H1 (cell line): ENCODE measurements around the gene GABRQ.

ENCODE experiments used
- BRCA1 ChIP-seq: IDR thresholded peaks from 2 replicates; pipeline ENCODE4 v1.6.1; 2012; ENCODE audit warnings: low read depth, low read length, improper control_type of control experiment
- CEBPB ChIP-seq: IDR thresholded peaks from 2 replicates; pipeline ENCODE4 v1.6.1; 2012; ENCODE audit warnings: low read depth, low read length
- CTCF ChIP-seq, 3 experiments: IDR thresholded peaks; 1 replicate in 2 of 3; 2 replicates in 1 of 3; pipeline versions ENCODE4 v1.5.1 to v1.6.1; 2011; ENCODE audit warnings: low read length in 3 of 3, mild to moderate bottlenecking in 3 of 3, inconsistent platforms in 2 of 3, low read depth in 1 of 3, moderate library complexity in 1 of 3; ENCODE audit not compliant: insufficient read depth in 1 of 3; ENCODE audit errors: control extremely low read depth in 1 of 3
- EGR1 ChIP-seq: IDR thresholded peaks from 2 replicates; pipeline ENCODE4 v1.6.1; 2011; ENCODE audit warnings: low read depth, low read length, borderline replicate concordance
- EZH2 ChIP-seq: fragments of 200-600 bp; sonication (generic); IDR thresholded peaks from 2 replicates; pipeline ENCODE4 v1.7.1; 2012; ENCODE audit warnings: low read depth, mild to moderate bottlenecking, moderate library complexity, low read length, inconsistent platforms; ENCODE audit not compliant: severe bottlenecking
- POLR2A ChIP-seq, 2 experiments: IDR thresholded peaks; 1 replicate in 1 of 2; 2 replicates in 1 of 2; pipeline ENCODE4 v1.6.1; 2011; ENCODE audit warnings: low read depth in 2 of 2, low read length in 2 of 2, mild to moderate bottlenecking in 2 of 2; ENCODE audit errors: control extremely low read depth in 1 of 2
- TBP ChIP-seq: IDR thresholded peaks from 2 replicates; pipeline ENCODE4 v1.6.1; 2011; ENCODE audit warnings: low read depth, low read length, improper control_type of control experiment
- TCF12 ChIP-seq: IDR thresholded peaks from 2 replicates; pipeline ENCODE4 v1.6.1; 2011; ENCODE audit warnings: low read depth, mild to moderate bottlenecking, low read length

GRCh38 chrX:152674135-152674534, 36.4 kb downstream of the GABRQ start:
- TF ChIP-seq CTCF (IDR thresholded peaks at IDR 0.05; ENCODE audit: control extremely low read depth in 1 of 3, insufficient read depth in 1 of 3, low read depth in 1 of 3, low read length in 3 of 3) = no peak
- TF ChIP-seq POLR2A (IDR thresholded peaks at IDR 0.05; ENCODE audit: control extremely low read depth in 1 of 2, low read depth in 2 of 2, low read length in 2 of 2) = no peak
- no peak for TF ChIP-seq BRCA1
- no peak for TF ChIP-seq TCF12
- no peak for TF ChIP-seq EGR1
- TF ChIP-seq TBP = no peak
- TF ChIP-seq EZH2 = no peak
- TF ChIP-seq CEBPB = no peak
